ENCODE results near the gene FAM237B. TPM values are rescaled to one million over a fixed set of nuclear protein-coding genes. Genes with fewer than 3 reads are reported as not detected.

The FAM237B gene
- total RNA-seq, 1 experiment from 2014 or later: not detected

DNA sequence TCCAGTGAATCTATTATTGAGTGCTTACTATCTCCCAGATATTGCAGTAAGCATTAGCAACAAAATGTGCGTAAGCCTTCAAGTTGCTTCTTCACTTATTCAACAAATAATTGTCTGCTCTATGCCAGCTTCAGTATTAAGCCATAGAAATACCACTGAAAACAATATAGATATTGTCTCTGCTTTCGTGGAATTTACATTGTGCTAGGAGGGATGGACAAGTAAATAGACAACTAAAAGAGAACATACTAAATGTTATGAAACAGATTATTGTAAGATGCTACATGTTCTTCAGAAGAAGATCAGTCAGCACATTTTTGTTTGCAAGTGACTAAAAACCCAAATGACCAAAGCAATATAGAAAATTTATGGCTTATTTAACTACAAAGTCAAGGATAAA is 48.9 kb downstream of the FAM237B start:
- Mint-ChIP-seq H3K27ac (ENCODE audit: unreplicated experiment) (peak overlapping the region; percentile 33), H3K36me3 (ENCODE audit: insufficient read depth, unreplicated experiment) (no peaks in the 10 kb centered on the region)

DNA sequence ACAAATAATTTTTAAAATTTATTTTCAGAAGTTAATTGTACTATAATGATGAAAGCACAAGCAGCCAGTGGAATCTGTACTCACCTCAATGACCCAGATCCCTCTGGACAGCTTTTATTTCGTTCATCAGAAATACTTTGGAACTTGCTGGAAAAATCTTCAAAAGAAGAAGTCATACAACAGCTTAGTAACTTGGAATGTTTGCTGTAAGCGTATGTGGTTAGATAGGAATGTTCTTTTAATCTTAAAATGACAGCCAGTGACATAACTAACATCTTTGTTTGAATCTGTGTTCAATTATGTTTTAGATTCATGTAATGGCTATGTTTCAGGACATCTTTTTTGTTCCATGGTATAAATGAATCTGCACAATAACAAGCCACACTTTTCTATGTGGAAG is 49.4 kb downstream of the FAM237B start:
- peaks cover 95% of the 10 kb centered on the region for H3K4me1 ChIP-seq
- intact Hi-C loops (cut with micrococcal nuclease; ENCODE audit: unreplicated experiment): no loop called here
- ChIA-PET POLR2A (no interaction called here), CTCF (interaction anchor here (1.0 kb wide), 2 partner anchors 26 to 60 kb away, joined by 4 read pairs; partner anchors contain the start of gene STEAP2)
- TF ChIP-seq, protein P1, sequence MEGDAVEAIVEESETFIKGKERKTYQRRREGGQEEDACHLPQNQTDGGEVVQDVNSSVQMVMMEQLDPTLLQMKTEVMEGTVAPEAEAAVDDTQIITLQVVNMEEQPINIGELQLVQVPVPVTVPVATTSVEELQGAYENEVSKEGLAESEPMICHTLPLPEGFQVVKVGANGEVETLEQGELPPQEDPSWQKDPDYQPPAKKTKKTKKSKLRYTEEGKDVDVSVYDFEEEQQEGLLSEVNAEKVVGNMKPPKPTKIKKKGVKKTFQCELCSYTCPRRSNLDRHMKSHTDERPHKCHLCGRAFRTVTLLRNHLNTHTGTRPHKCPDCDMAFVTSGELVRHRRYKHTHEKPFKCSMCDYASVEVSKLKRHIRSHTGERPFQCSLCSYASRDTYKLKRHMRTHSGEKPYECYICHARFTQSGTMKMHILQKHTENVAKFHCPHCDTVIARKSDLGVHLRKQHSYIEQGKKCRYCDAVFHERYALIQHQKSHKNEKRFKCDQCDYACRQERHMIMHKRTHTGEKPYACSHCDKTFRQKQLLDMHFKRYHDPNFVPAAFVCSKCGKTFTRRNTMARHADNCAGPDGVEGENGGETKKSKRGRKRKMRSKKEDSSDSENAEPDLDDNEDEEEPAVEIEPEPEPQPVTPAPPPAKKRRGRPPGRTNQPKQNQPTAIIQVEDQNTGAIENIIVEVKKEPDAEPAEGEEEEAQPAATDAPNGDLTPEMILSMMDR (IDR thresholded peaks at IDR 0.05; ENCODE audit: insufficient read depth in 1 of 2, low read depth in 1 of 2, low read length in 1 of 2, severe bottlenecking in 1 of 2, unreplicated experiment in 1 of 2): no peak
- no peak overlapping the region for H3K4me3 ChIP-seq (ENCODE audit: low read depth, low read length)
- no peak overlapping the region for H3K4me3 Mint-ChIP-seq (ENCODE audit: unreplicated experiment)
- BruUV-seq (replicated peaks): no TSS peak
- H3K9me3 ChIP-seq: 0 out of 2 replicates have a peak, but pooled peaks cover 5% of the 10 kb centered on the region
- H3K27me3 Mint-ChIP-seq (ENCODE audit: insufficient read depth, unreplicated experiment): no peaks in the 10 kb centered on the region
- peak in 1 of 2 experiments; percentile 12 for DNase-seq
- H3K4me1 Mint-ChIP-seq (ENCODE audit: low read depth, unreplicated experiment): peaks cover 32% of the 10 kb centered on the region
- H3K27me3 ChIP-seq (replicated peaks; ENCODE audit: control insufficient read depth, insufficient read depth, low read length): no peaks in the 10 kb centered on the region
- H3K36me3 ChIP-seq (ENCODE audit: control insufficient read depth, insufficient read depth, low read length): no peaks in the 10 kb centered on the region
- no peaks in the 10 kb centered on the region for H3K36me3 Mint-ChIP-seq (ENCODE audit: insufficient read depth, unreplicated experiment)
- H3K9me3 Mint-ChIP-seq (ENCODE audit: unreplicated experiment): peaks cover 15% of the 10 kb centered on the region
- H3K27ac Mint-ChIP-seq (ENCODE audit: unreplicated experiment): no peak overlapping the region

More for the DNA sequence above, 48.9 kb downstream of the FAM237B start:
- POLR2A ChIA-PET: no interaction called here
- no peak for DNase-seq
- Histone ChIP-seq H3K36me3 (ENCODE audit: control insufficient read depth, insufficient read depth, low read length) (no peaks in the 10 kb centered on the region), H3K27me3 (replicated peaks; ENCODE audit: control insufficient read depth, insufficient read depth, low read length) (no peaks in the 10 kb centered on the region), H3K4me1 (peaks cover 95% of the 10 kb centered on the region), H3K9me3 (0 out of 2 replicates have a peak, but pooled peaks cover 5% of the 10 kb centered on the region), H3K4me3 (ENCODE audit: low read depth, low read length) (no peak overlapping the region)
- TF ChIP-seq, protein P1 (IDR thresholded peaks at IDR 0.05; ENCODE audit: insufficient read depth in 1 of 2, low read depth in 1 of 2, low read length in 1 of 2, severe bottlenecking in 1 of 2, unreplicated experiment in 1 of 2): no peak
- H3K9me3 Mint-ChIP-seq (ENCODE audit: unreplicated experiment): peaks cover 15% of the 10 kb centered on the region
- H3K4me1 Mint-ChIP-seq (ENCODE audit: low read depth, unreplicated experiment): peaks cover 32% of the 10 kb centered on the region
- CTCF ChIA-PET: interaction anchor here (1.0 kb wide), 2 partner anchors 26 to 61 kb away, joined by 4 read pairs; partner anchors contain the start of gene STEAP2
- H3K27me3 Mint-ChIP-seq (ENCODE audit: insufficient read depth, unreplicated experiment): no peaks in the 10 kb centered on the region
- no TSS peak for BruUV-seq (replicated peaks)
- intact Hi-C loops (cut with micrococcal nuclease; ENCODE audit: unreplicated experiment): no loop called here
- H3K4me3 Mint-ChIP-seq (ENCODE audit: unreplicated experiment): no peak overlapping the region

DNA sequence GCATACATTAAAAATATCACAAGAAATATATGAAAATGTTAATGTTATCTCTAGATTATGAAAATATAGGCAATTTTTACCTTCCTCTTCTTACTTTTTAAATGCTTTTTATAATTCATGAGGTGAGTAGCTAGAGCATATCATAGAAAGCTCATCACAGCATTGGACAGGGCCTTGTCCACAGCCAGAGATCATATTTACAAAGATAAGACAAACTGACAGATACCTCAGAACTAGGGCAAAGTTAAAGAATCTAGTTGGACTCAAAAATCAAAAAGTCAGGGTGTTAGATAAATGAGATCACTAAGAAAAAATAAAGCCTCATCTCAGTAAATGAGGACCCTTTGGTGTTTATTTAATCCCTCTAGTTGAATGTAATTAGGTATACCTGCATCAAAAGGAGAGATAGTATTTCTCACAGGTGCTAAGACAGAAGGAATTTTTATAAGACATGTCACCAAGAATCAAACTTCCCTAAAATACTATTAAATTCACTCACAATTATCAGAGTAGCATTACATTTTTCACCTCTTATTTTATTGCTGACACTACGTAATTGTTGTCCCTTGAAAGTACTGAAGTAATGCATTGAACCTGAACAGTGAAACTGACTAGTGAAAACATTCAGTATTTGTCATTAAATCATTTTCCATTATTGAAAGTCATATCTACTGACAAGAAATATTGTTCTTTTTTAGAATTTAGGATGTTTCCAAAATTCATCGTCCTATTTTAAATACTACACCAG is 50.5 kb downstream of the FAM237B start:
- BruUV-seq (replicated peaks): no TSS peak
- TF ChIP-seq, protein P1 (IDR thresholded peaks at IDR 0.05; ENCODE audit: insufficient read depth in 1 of 2, low read depth in 1 of 2, low read length in 1 of 2, severe bottlenecking in 1 of 2, unreplicated experiment in 1 of 2): no peak
- Histone ChIP-seq H3K36me3 (ENCODE audit: control insufficient read depth, insufficient read depth, low read length) (no peaks in the 10 kb centered on the region), H3K27me3 (replicated peaks; ENCODE audit: control insufficient read depth, insufficient read depth, low read length) (no peaks in the 10 kb centered on the region), H3K4me3 (ENCODE audit: low read depth, low read length) (no peak overlapping the region), H3K9me3 (0 out of 2 replicates have a peak, but pooled peaks cover 5% of the 10 kb centered on the region), H3K4me1 (peaks cover 91% of the 10 kb centered on the region)
- POLR2A ChIA-PET: no interaction called here
- DNase-seq: no peak
- peak overlapping the region; percentile 60 for H3K27ac Mint-ChIP-seq (ENCODE audit: unreplicated experiment)
- peaks cover 15% of the 10 kb centered on the region for H3K9me3 Mint-ChIP-seq (ENCODE audit: unreplicated experiment)
- no peaks in the 10 kb centered on the region for H3K36me3 Mint-ChIP-seq (ENCODE audit: insufficient read depth, unreplicated experiment)
- no peaks in the 10 kb centered on the region for H3K27me3 Mint-ChIP-seq (ENCODE audit: insufficient read depth, unreplicated experiment)
- H3K4me3 Mint-ChIP-seq (ENCODE audit: unreplicated experiment): no peak overlapping the region
- CTCF ChIA-PET: no interaction called here
- intact Hi-C loops (cut with micrococcal nuclease; ENCODE audit: unreplicated experiment): no loop called here
- peaks cover 32% of the 10 kb centered on the region for H3K4me1 Mint-ChIP-seq (ENCODE audit: low read depth, unreplicated experiment)

Measured in Caco-2 (cell line).